Fibroblast of pulmonary artery (primary cell): ENCODE results near the gene MYADM.
A peak's percentile ranks its signal among the peaks of the same experiment; 100 is the strongest.

ENCODE experiments used
- DNase-seq: peaks from one replicate; pipeline ENCODE4 v3.0.0-alpha.2; 2010; ENCODE audit warnings: low read depth
- H3K4me3 ChIP-seq: replicated peaks from 2 replicates; pipeline ENCODE4 v1.5.1; 2011; ENCODE audit warnings: low read depth, mild to moderate bottlenecking, control low read depth, low read length, moderate library complexity
- TF ChIP-seq, protein P1 (sequence below): IDR thresholded peaks from 2 replicates; pipeline ENCODE4 v1.5.1; 2011; ENCODE audit warnings: mild to moderate bottlenecking, control low read depth, low read length, inconsistent platforms; ENCODE audit errors: missing control alignments

MYADM gene

DNA sequence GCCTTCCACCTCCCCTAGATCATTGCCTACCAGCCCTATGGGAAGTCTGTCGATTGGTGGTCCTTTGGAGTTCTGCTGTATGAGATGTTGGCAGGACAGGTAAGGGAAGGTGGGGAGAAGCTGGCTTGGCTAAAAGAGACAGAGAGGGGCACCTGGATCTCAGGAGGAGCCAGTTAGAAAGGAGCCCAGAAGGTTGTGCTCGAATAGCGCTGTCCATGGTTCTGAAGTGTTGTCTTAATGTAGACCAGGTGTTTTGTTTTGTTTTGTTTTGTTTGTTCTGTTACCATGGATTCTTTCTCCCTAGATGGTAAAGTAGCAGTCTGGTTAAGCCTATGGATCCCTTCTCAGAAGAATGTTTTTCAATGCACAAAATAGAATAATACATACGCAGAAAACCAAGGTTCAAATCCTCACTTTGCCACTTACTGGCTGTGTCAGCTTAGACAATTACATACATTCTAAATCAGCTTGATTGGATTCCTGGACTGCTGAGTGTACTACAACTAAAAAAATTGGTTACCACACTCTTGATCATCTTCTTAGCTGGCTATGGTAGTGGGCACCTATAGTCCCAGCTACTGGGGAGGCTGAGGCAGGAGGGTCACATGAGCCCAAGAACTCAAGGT, 35.5 kb downstream of the MYADM start:
- TF ChIP-seq, protein P1, sequence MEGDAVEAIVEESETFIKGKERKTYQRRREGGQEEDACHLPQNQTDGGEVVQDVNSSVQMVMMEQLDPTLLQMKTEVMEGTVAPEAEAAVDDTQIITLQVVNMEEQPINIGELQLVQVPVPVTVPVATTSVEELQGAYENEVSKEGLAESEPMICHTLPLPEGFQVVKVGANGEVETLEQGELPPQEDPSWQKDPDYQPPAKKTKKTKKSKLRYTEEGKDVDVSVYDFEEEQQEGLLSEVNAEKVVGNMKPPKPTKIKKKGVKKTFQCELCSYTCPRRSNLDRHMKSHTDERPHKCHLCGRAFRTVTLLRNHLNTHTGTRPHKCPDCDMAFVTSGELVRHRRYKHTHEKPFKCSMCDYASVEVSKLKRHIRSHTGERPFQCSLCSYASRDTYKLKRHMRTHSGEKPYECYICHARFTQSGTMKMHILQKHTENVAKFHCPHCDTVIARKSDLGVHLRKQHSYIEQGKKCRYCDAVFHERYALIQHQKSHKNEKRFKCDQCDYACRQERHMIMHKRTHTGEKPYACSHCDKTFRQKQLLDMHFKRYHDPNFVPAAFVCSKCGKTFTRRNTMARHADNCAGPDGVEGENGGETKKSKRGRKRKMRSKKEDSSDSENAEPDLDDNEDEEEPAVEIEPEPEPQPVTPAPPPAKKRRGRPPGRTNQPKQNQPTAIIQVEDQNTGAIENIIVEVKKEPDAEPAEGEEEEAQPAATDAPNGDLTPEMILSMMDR = no peak
- no peak overlapping the region for H3K4me3 ChIP-seq
- peak; percentile 64 for DNase-seq

DNA sequence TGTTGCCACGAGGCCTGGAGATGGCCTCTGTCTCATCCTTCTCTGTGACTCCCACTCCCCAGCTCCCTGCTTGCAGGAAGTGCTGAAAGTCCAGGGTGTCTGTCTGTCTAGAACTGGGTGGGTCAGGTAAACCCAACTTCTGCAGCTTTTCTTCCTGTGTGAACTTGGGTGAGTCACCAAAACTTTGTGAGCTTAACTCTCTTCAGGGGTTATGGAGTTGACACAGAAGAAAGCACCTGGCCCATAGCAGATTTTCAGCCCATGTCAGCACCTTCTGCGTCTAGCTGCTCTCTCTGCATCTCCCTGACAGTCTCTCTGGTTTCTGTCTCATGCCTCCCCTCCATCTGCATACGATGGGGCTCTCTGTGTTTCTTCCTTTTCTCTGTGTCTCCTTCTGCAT, 37.2 kb downstream of the MYADM start:
- TF ChIP-seq, protein P1 = no peak
- H3K4me3 ChIP-seq = no peak overlapping the region
- no peak for DNase-seq

DNA sequence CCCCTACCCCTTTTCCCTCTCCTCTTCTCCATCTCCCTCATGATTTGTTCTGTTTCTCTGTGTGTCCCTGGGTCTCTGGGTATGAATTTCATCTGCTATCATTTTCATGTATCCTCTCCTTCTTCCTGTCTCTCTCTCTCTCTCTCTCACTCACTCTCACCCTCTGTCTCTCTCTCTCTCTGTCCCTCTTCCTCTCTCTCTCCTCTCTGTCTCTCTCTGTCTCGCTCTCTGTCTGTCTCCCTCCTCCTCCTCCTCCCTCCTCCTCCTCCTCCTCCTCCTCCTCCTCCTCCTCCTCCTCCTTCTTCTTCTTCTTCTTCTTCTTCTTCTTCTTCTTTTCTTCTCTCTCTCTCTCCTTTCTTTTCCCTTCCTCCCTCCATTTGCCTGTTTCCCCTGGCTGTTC, 38.1 kb downstream of the MYADM start:
- TF ChIP-seq, protein P1 = no peak
- no peak for DNase-seq
- H3K4me3 ChIP-seq = no peak overlapping the region

DNA sequence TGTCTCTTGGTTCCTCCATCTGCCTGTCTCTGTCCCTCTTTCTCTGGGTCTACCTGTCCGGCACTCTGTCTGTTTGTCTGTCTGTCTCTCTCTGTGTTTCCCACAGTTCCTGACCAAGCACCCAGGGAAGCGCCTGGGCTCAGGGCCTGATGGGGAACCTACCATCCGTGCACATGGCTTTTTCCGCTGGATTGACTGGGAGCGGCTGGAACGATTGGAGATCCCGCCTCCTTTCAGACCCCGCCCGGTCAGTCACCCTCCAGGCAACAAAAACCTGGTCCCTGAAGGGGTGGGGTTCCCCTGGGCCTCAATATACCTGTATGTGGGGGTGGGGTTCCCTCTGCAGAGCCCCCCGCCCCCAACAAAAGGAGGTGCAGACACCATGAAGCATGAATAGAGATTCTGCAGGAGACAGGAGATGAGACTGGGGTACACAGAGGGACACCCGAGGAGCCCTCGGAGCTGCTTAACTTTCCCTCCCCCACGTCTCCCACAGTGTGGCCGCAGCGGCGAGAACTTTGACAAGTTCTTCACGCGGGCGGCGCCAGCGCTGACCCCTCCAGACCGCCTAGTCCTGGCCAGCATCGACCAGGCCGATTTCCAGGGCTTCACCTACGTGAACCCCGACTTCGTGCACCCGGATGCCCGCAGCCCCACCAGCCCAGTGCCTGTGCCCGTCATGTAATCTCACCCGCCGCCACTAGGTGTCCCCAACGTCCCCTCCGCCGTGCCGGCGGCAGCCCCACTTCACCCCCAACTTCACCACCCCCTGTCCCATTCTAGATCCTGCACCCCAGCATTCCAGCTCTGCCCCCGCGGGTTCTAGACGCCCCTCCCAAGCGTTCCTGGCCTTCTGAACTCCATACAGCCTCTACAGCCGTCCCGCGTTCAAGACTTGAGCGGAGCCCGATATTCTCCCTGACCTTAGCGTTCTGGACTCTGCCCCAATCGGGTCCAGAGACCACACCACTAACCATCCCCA, 38.8 kb downstream of the MYADM start:
- TF ChIP-seq, protein P1 = peak; percentile 74
- H3K4me3 ChIP-seq = no peak overlapping the region
- peak; percentile 21 for DNase-seq

DNA sequence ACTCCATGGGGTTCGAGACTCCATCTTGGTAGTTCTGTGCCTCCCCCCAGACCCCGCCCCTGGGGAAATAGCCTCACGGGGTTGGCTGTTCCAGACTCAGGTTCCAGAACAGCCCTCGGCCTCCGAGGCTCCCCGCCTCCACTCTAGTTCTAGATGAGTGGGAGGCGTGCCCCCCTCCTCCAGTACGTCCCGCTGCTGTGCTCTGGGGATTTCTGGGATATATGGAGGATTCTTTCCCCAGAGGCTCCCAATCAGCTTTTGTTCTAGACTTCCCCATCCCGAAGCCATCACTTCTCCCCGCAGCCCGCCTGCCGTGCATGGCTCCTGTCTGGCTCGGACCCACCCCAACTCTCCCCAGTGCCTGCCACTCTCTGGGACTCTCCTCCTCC, 39.5 kb downstream of the MYADM start:
- H3K4me3 ChIP-seq = no peak overlapping the region
- TF ChIP-seq, protein P1 = no peak
- DNase-seq = no peak

DNA sequence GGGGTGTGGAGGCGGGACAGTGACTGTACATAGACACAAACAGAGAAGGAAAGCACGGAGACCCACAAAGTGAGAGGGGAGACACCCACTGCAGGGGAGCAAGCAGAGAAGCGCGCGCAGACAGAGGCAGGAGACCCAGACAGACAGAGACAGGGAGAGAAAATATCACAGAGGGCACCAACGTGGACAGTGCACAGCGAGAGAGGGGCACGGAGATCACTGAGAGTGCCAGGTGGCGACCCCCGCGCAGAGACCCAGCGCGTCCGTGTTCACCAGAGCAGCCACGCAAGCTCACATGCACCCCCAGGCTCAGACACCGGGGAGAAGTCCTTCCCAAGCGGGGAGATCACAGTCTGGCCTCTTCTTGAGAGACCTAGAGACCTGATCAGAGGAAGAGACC, 40.0 kb downstream of the MYADM start:
- TF ChIP-seq, protein P1 = no peak
- peak overlapping the region; percentile 68 for H3K4me3 ChIP-seq
- DNase-seq = no peak
